ENCODE data around the gene ROR2. TPM values are rescaled to one million over a fixed set of nuclear protein-coding genes. Genes with fewer than 3 reads are reported as not detected.

The ROR2 gene
- total RNA-seq, 1 experiment from 2014 or later = not detected

- Histone ChIP-seq H3K4me3 (ENCODE audit: low read length) (no peak overlapping the region), H3K79me2 (ENCODE audit: low read length) (no peaks in the 10 kb centered on the region), H3K27ac (ENCODE audit: low read length) (no peak overlapping the region), H3K9ac (ENCODE audit: low read length) (no peak overlapping the region), H3K4me2 (ENCODE audit: low read length) (no peak overlapping the region), H3K9me2 (replicated peaks; ENCODE audit: low read length) (no peaks in the 10 kb centered on the region), H2AFZ (ENCODE audit: low read length) (no peak overlapping the region), H3K27me3 (ENCODE audit: low read length) (no peaks in the 10 kb centered on the region), H4K20me1 (ENCODE audit: low read length) (no peaks in the 10 kb centered on the region), H3K4me1 (ENCODE audit: insufficient read depth, low read length) (no peaks in the 10 kb centered on the region), H3F3A (ENCODE audit: low read length, unreplicated experiment) (no peaks in the 10 kb centered on the region), H3K36me3 (ENCODE audit: low read depth, low read length) (no peaks in the 10 kb centered on the region), H3K9me3 (ENCODE audit: low read length) (no peaks in the 10 kb centered on the region)
- CTCF ChIA-PET = no interaction called here
- intact Hi-C loops (cut with micrococcal nuclease) = no loop called here
- POLR2A ChIA-PET (ENCODE audit: unreplicated experiment) = no interaction called here
- DNase-seq = no peak
- ATAC-seq = no peak
- no TSS peak for BruUV-seq (replicated peaks)
- TF ChIP-seq EZH2 (IDR thresholded peaks at IDR 0.05; ENCODE audit: low read length, unreplicated experiment) (no peak), CTCF (conservative IDR thresholded peaks at IDR 0.05; ENCODE audit: low read depth, low read length) (no peak), EZH2phosphoT487 (IDR thresholded peaks at IDR 0.05; ENCODE audit: borderline replicate concordance, low read length) (no peak)
These were observed 229.0 kb downstream of the ROR2 start for GRCh38 chr9:91720751-91721705.

GRCh38 chr9:91720313-91720712 lies 229.7 kb downstream of the ROR2 start:
- H3K4me2 ChIP-seq (ENCODE audit: low read length) = no peak overlapping the region
- no TSS peak for BruUV-seq (replicated peaks)
- ATAC-seq (no peak), DNase-seq (no peak)
- H3K9me2 ChIP-seq (replicated peaks; ENCODE audit: low read length) = no peaks in the 10 kb centered on the region
- ChIA-PET CTCF (no interaction called here), POLR2A (ENCODE audit: unreplicated experiment) (no interaction called here)
- no peak overlapping the region for H3K9ac ChIP-seq (ENCODE audit: low read length)
- H3K4me3 ChIP-seq (ENCODE audit: low read length) = no peak overlapping the region
- intact Hi-C loops (cut with micrococcal nuclease) = no loop called here
- TF ChIP-seq EZH2phosphoT487 (IDR thresholded peaks at IDR 0.05; ENCODE audit: borderline replicate concordance, low read length) (no peak), EZH2 (IDR thresholded peaks at IDR 0.05; ENCODE audit: low read length, unreplicated experiment) (no peak), CTCF (conservative IDR thresholded peaks at IDR 0.05; ENCODE audit: low read depth, low read length) (no peak)
- no peaks in the 10 kb centered on the region for H4K20me1 ChIP-seq (ENCODE audit: low read length)
- no peaks in the 10 kb centered on the region for H3K79me2 ChIP-seq (ENCODE audit: low read length)
- H3K4me1 ChIP-seq (ENCODE audit: insufficient read depth, low read length) = no peaks in the 10 kb centered on the region
- H3K27me3 ChIP-seq (ENCODE audit: low read length) = no peaks in the 10 kb centered on the region
- no peak overlapping the region for H2AFZ ChIP-seq (ENCODE audit: low read length)
- no peaks in the 10 kb centered on the region for H3K36me3 ChIP-seq (ENCODE audit: low read depth, low read length)
- H3K27ac ChIP-seq (ENCODE audit: low read length) = no peak overlapping the region
- no peaks in the 10 kb centered on the region for H3F3A ChIP-seq (ENCODE audit: low read length, unreplicated experiment)
- H3K9me3 ChIP-seq (ENCODE audit: low read length) = no peaks in the 10 kb centered on the region

GRCh38 chr9:91718071-91718470 lies 232.0 kb downstream of the ROR2 start:
- TF ChIP-seq EZH2 (IDR thresholded peaks at IDR 0.05; ENCODE audit: low read length, unreplicated experiment) (no peak), EZH2phosphoT487 (IDR thresholded peaks at IDR 0.05; ENCODE audit: borderline replicate concordance, low read length) (no peak), CTCF (conservative IDR thresholded peaks at IDR 0.05; ENCODE audit: low read depth, low read length) (no peak)
- no peak overlapping the region for H3K4me2 ChIP-seq (ENCODE audit: low read length)
- CTCF ChIA-PET = no interaction called here
- POLR2A ChIA-PET (ENCODE audit: unreplicated experiment) = no interaction called here
- H3K79me2 ChIP-seq (ENCODE audit: low read length) = no peaks in the 10 kb centered on the region
- intact Hi-C loops (cut with micrococcal nuclease) = no loop called here
- DNase-seq = no peak
- H2AFZ ChIP-seq (ENCODE audit: low read length) = no peak overlapping the region
- no peaks in the 10 kb centered on the region for H3K9me2 ChIP-seq (replicated peaks; ENCODE audit: low read length)
- no peak overlapping the region for H3K4me3 ChIP-seq (ENCODE audit: low read length)
- no peaks in the 10 kb centered on the region for H3F3A ChIP-seq (ENCODE audit: low read length, unreplicated experiment)
- H3K27me3 ChIP-seq (ENCODE audit: low read length) = no peaks in the 10 kb centered on the region
- no peaks in the 10 kb centered on the region for H3K9me3 ChIP-seq (ENCODE audit: low read length)
- no peaks in the 10 kb centered on the region for H3K36me3 ChIP-seq (ENCODE audit: low read depth, low read length)
- ATAC-seq = no peak
- H3K4me1 ChIP-seq (ENCODE audit: insufficient read depth, low read length) = no peaks in the 10 kb centered on the region
- H3K9ac ChIP-seq (ENCODE audit: low read length) = no peak overlapping the region
- no TSS peak for BruUV-seq (replicated peaks)
- H4K20me1 ChIP-seq (ENCODE audit: low read length) = no peaks in the 10 kb centered on the region
- no peak overlapping the region for H3K27ac ChIP-seq (ENCODE audit: low read length)

All from PC-3 (cell line).